Naive thymus-derived CD8-positive, alpha-beta T cell (primary cell): ENCODE results near the gene CYB561D2. TPM values are rescaled to one million over a fixed set of nuclear protein-coding genes. Genes with fewer than 3 reads are reported as not detected.

Experiments used
- ATAC-seq, 2 donors: fragments of 150-1000 bp; cut with Tn5 transposase in 1 of 2; sonication (Bioruptor Pico), chemical (Tn5 transposase) in 1 of 2; 1 replicate in 1 of 2; 2 replicates in 1 of 2; pipeline ENCODE4 v1.10.0; 2021; ENCODE audit warnings: mild to moderate bottlenecking in 2 of 2, moderate library complexity in 2 of 2
- POLR2A ChIA-PET: fragments of 350-600 bp; sonication (Branson Sonifier 250); formaldehyde crosslinking; loops from one replicate; lab custom pipeline; 2021; ENCODE audit warnings: antibody characterized with exemption; lab: Charles Lee
- DNase-seq, 10 donors: peaks; one replicate each; pipeline versions ENCODE4 v3.0.0 to v3.0.0-alpha.2; 2020 to 2022
- H3K27ac Mint-ChIP-seq, 10 donors: one replicate each; pipeline ENCODE4 v1.8.0; 2020 to 2022; ENCODE audit warnings: mild to moderate bottlenecking in 10 of 10, mixed read lengths in 10 of 10, moderate library complexity in 4 of 10, inconsistent platforms in 1 of 10
- H3K27me3 Mint-ChIP-seq, 5 donors: one replicate each; pipeline ENCODE4 v1.8.0; 2021 to 2022; ENCODE audit warnings: mixed read lengths in 5 of 5
- H3K36me3 Mint-ChIP-seq, 3 donors: one replicate each; pipeline ENCODE4 v1.8.0; 2020 to 2022; ENCODE audit warnings: mixed read lengths in 3 of 3, mild to moderate bottlenecking in 2 of 3, inconsistent platforms in 1 of 3
- H3K4me1 Mint-ChIP-seq, 4 donors: one replicate each; pipeline ENCODE4 v1.8.0; 2021 to 2022; ENCODE audit warnings: mixed read lengths in 4 of 4
- H3K4me3 Mint-ChIP-seq, 10 donors: one replicate each; pipeline ENCODE4 v1.8.0; 2020 to 2022; ENCODE audit warnings: mild to moderate bottlenecking in 10 of 10, mixed read lengths in 10 of 10, moderate library complexity in 6 of 10, inconsistent platforms in 1 of 10
- H3K9me3 Mint-ChIP-seq, 9 donors: one replicate each; pipeline ENCODE4 v1.8.0; 2020 to 2022; ENCODE audit warnings: mixed read lengths in 9 of 9, mild to moderate bottlenecking in 3 of 9, inconsistent platforms in 1 of 9, moderate library complexity in 1 of 9
- polyA plus RNA-seq, 3 donors: library from polyadenylated mRNA; unstranded; fragments of 300-500 nt; fragmentation: Illumina TruSeq; gene quantifications; one replicate each; pipeline ENCODE4 v1.2.3, GENCODE V29; 2021
- total RNA-seq, 8 experiments: library from RNA in 2 of 8; stranded (reverse) in 2 of 8; gene quantifications; one replicate each; pipeline ENCODE4 v1.2.3 and lab custom pipeline; 2021 to 2026

The CYB561D2 gene
- total and polyA plus RNA-seq, 5 experiments from 2014 or later: 29.7 to 48.2 (median 45.5) TPM

GRCh38 chr3:50388016-50388719 lies 37.5 kb downstream of the CYB561D2 start:
- H3K4me1 Mint-ChIP-seq: peaks cover 0 to 4% (median 0%) of the 10 kb centered on the region in 4 donors
- no peak overlapping the region for H3K4me3 Mint-ChIP-seq
- H3K9me3 Mint-ChIP-seq: no peaks in the 10 kb centered on the region
- no peaks in the 10 kb centered on the region for H3K36me3 Mint-ChIP-seq
- POLR2A ChIA-PET: no interaction called here
- H3K27ac Mint-ChIP-seq: no peak overlapping the region
- no peaks in the 10 kb centered on the region for H3K27me3 Mint-ChIP-seq
- DNase-seq (no peak), ATAC-seq (no peak)

GRCh38 chr3:50388720-50389413 lies 38.2 kb downstream of the CYB561D2 start:
- ATAC-seq (no peak), DNase-seq (no peak)
- POLR2A ChIA-PET: interaction anchor here (0.6 kb wide), 1 partner anchor 23 kb away, joined by 3 read pairs; no protein-coding TSS in a partner anchor
- H3K27me3 Mint-ChIP-seq: no peaks in the 10 kb centered on the region
- H3K9me3 Mint-ChIP-seq: no peaks in the 10 kb centered on the region
- H3K4me3 Mint-ChIP-seq: no peak overlapping the region
- no peaks in the 10 kb centered on the region for H3K36me3 Mint-ChIP-seq
- H3K27ac Mint-ChIP-seq: no peak overlapping the region
- peaks cover 0 to 4% (median 0%) of the 10 kb centered on the region in 4 donors for H3K4me1 Mint-ChIP-seq

GRCh38 chr3:50389414-50389767 lies 38.7 kb downstream of the CYB561D2 start:
- Mint-ChIP-seq H3K36me3 (no peaks in the 10 kb centered on the region), H3K4me3 (no peak overlapping the region), H3K4me1 (peaks cover 0 to 2% (median 0%) of the 10 kb centered on the region in 4 donors), H3K27me3 (no peaks in the 10 kb centered on the region), H3K9me3 (no peaks in the 10 kb centered on the region), H3K27ac (peak overlapping the region in 1 of 10 donors; percentile 77)
- POLR2A ChIA-PET: interaction anchor here (0.6 kb wide), 1 partner anchor 24 kb away, joined by 3 read pairs; no protein-coding TSS in a partner anchor
- DNase-seq (no peak), ATAC-seq (no peak)

- ATAC-seq (no peak), DNase-seq (no peak)
- Mint-ChIP-seq H3K27ac (no peak overlapping the region), H3K27me3 (no peaks in the 10 kb centered on the region), H3K4me1 (peaks cover 0 to 2% (median 0%) of the 10 kb centered on the region in 4 donors), H3K36me3 (no peaks in the 10 kb centered on the region), H3K9me3 (no peaks in the 10 kb centered on the region), H3K4me3 (no peak overlapping the region)
- POLR2A ChIA-PET: no interaction called here
These were observed 40.0 kb downstream of the CYB561D2 start for GRCh38 chr3:50390508-50391224.

GRCh38 chr3:50392101-50392715 lies 41.5 kb downstream of the CYB561D2 start:
- POLR2A ChIA-PET: no interaction called here
- peak overlapping the region in 1 of 10 donors; percentile 40 for H3K27ac Mint-ChIP-seq
- no peaks in the 10 kb centered on the region for H3K27me3 Mint-ChIP-seq

GRCh38 chr3:50393061-50393460 lies 42.4 kb downstream of the CYB561D2 start:
- no peak for ATAC-seq
- Mint-ChIP-seq H3K36me3 (no peaks in the 10 kb centered on the region), H3K27me3 (no peaks in the 10 kb centered on the region), H3K9me3 (no peaks in the 10 kb centered on the region), H3K4me1 (peaks cover 0 to 2% (median under 1%) of the 10 kb centered on the region in 4 donors), H3K4me3 (no peak overlapping the region), H3K27ac (no peak overlapping the region)
- POLR2A ChIA-PET: no interaction called here
- DNase-seq: no peak

More at GRCh38 chr3:50392101-50392715, 41.5 kb downstream of the CYB561D2 start:
- peaks cover 0 to 2% (median 0%) of the 10 kb centered on the region in 4 donors for H3K4me1 Mint-ChIP-seq
- no peak for ATAC-seq
- no peak for DNase-seq
- H3K9me3 Mint-ChIP-seq: no peaks in the 10 kb centered on the region
- H3K4me3 Mint-ChIP-seq: peak overlapping the region in 1 of 10 donors; percentile 22
- H3K36me3 Mint-ChIP-seq: no peaks in the 10 kb centered on the region

GRCh38 chr3:50395070-50395860 lies 44.6 kb downstream of the CYB561D2 start:
- POLR2A ChIA-PET: no interaction called here
- H3K4me1 Mint-ChIP-seq: peaks cover 0 to 5% (median 2%) of the 10 kb centered on the region in 4 donors
- no peaks in the 10 kb centered on the region for H3K9me3 Mint-ChIP-seq
- DNase-seq (no peak), ATAC-seq (no peak)
- no peak overlapping the region for H3K4me3 Mint-ChIP-seq
- no peaks in the 10 kb centered on the region for H3K27me3 Mint-ChIP-seq
- H3K36me3 Mint-ChIP-seq: no peaks in the 10 kb centered on the region
- no peak overlapping the region for H3K27ac Mint-ChIP-seq

- DNase-seq: no peak
- Mint-ChIP-seq H3K9me3 (no peaks in the 10 kb centered on the region), H3K27ac (no peak overlapping the region), H3K27me3 (no peaks in the 10 kb centered on the region), H3K4me1 (peaks cover 0 to 5% (median 2%) of the 10 kb centered on the region in 4 donors), H3K4me3 (no peak overlapping the region), H3K36me3 (no peaks in the 10 kb centered on the region)
- ATAC-seq: no peak
- POLR2A ChIA-PET: no interaction called here
These were observed 45.8 kb downstream of the CYB561D2 start for GRCh38 chr3:50396502-50396901.

- Mint-ChIP-seq H3K9me3 (peaks cover 0 to 10% (median 0%) of the 10 kb centered on the region in 9 donors), H3K4me3 (no peak overlapping the region), H3K36me3 (no peaks in the 10 kb centered on the region), H3K27ac (peak overlapping the region in 1 of 10 donors; percentile 25), H3K4me1 (peaks cover 0 to 5% (median 3%) of the 10 kb centered on the region in 4 donors), H3K27me3 (peaks cover 0 to 5% (median 0%) of the 10 kb centered on the region in 5 donors)
- ATAC-seq (no peak), DNase-seq (no peak)
- POLR2A ChIA-PET: no interaction called here
These were observed 51.4 kb downstream of the CYB561D2 start for GRCh38 chr3:50401978-50402595.
